NCI-H187 treated with DMSO at 0.1 percent for 48 hours (cell line): Measurements from ENCODE around the gene METAP2.
A peak's percentile ranks its signal among the peaks of the same experiment; 100 is the strongest.
"Not testable (repeated sequence)": the region's sequence is repeated elsewhere in the genome, so short reads cannot be mapped to it uniquely, and the experiment has no call there.

Experiments used
- DNase-seq: peaks from one replicate; lab custom pipeline; 2025; lab: John Stamatoyannopoulos, UW

METAP2 gene

GRCh38 chr12:95473884-95474659 is at the start of gene METAP2:
TSS of gene METAP2 (plus strand) at chr12:95474152. CDS start at chr12:95474180, 28 bp downstream.
- peak; percentile 87 for DNase-seq

- no peak for DNase-seq
Observed at GRCh38 chr12:95424271-95424994, 49.5 kb upstream of the METAP2 start.

- no peak for DNase-seq
Observed at GRCh38 chr12:95429172-95429510, 44.8 kb upstream of the METAP2 start.

GRCh38 chr12:95431120-95431519 is 42.8 kb upstream of the METAP2 start:
- no peak for DNase-seq

- no peak for DNase-seq
Observed at GRCh38 chr12:95435355-95435754, 38.6 kb upstream of the METAP2 start.

- no peak for DNase-seq
Observed at GRCh38 chr12:95437565-95437964, 36.4 kb upstream of the METAP2 start.

GRCh38 chr12:95439461-95440230 is 34.3 kb upstream of the METAP2 start:
- no peak for DNase-seq

- DNase-seq = no peak
Observed at GRCh38 chr12:95440401-95440800, 33.6 kb upstream of the METAP2 start.

- no peak for DNase-seq
Observed at GRCh38 chr12:95443459-95443858, 30.5 kb upstream of the METAP2 start.

GRCh38 chr12:95445099-95445498 is 28.9 kb upstream of the METAP2 start:
- not testable (repeated sequence) for DNase-seq

- DNase-seq = no peak
Observed at GRCh38 chr12:95445884-95446505, 28.0 kb upstream of the METAP2 start.

GRCh38 chr12:95446506-95446900 is 27.4 kb upstream of the METAP2 start:
- no peak for DNase-seq

GRCh38 chr12:95449656-95450055 is 24.3 kb upstream of the METAP2 start:
- DNase-seq = not testable (repeated sequence)

- not testable (repeated sequence) for DNase-seq
Observed at GRCh38 chr12:95452501-95452900, 21.5 kb upstream of the METAP2 start.

GRCh38 chr12:95453881-95454280 is 20.1 kb upstream of the METAP2 start:
- DNase-seq = not testable (repeated sequence)

- not testable (repeated sequence) for DNase-seq
Observed at GRCh38 chr12:95454780-95455215, 19.2 kb upstream of the METAP2 start.

- DNase-seq = not testable (repeated sequence)
Observed at GRCh38 chr12:95457605-95458004, 16.3 kb upstream of the METAP2 start.

GRCh38 chr12:95458761-95459160 is 15.2 kb upstream of the METAP2 start:
- DNase-seq = no peak

GRCh38 chr12:95459310-95459709 is 14.6 kb upstream of the METAP2 start:
- DNase-seq = no peak

- no peak for DNase-seq
Observed at GRCh38 chr12:95460105-95460504, 13.8 kb upstream of the METAP2 start.

- DNase-seq = no peak
Observed at GRCh38 chr12:95460896-95461295, 13.1 kb upstream of the METAP2 start.

- no peak for DNase-seq
Observed at GRCh38 chr12:95462081-95462480, 11.9 kb upstream of the METAP2 start.
